Brain microvascular endothelial cell (primary cell): ENCODE data around the gene DENND2C.

Experiments used
- DNase-seq: peaks from one replicate; pipeline ENCODE4 v3.0.0-alpha.2; 2020
- H3K27ac ChIP-seq: fragments of 250-450 bp; sonication (Bioruptor Pico); 2 replicates; pipeline ENCODE4 v1.5.1; 2020; ENCODE audit warnings: mild to moderate bottlenecking, moderate library complexity
- H3K27me3 ChIP-seq: fragments of 250-450 bp; sonication (Bioruptor Pico); replicated peaks from 2 replicates; pipeline ENCODE4 v1.5.1; 2020; ENCODE audit warnings: mild to moderate bottlenecking
- H3K36me3 ChIP-seq: fragments of 250-450 bp; sonication (Bioruptor Pico); replicated peaks from 2 replicates; pipeline ENCODE4 v1.5.1; 2020; ENCODE audit warnings: mild to moderate bottlenecking
- H3K4me3 ChIP-seq: 2 replicates; pipeline ENCODE4 v1.5.1; 2011; ENCODE audit warnings: low read depth, mild to moderate bottlenecking, control low read depth, low read length, moderate library complexity
- CTCF ChIP-seq: IDR thresholded peaks from 2 replicates; pipeline ENCODE4 v1.5.1; 2011; ENCODE audit warnings: low read depth, mild to moderate bottlenecking, moderate library complexity, low read length, control low read depth, inconsistent platforms; ENCODE audit errors: missing control alignments
- in situ Hi-C: cut with HindIII; loops from 2 replicates; pipeline ENCODE4 v1.10.0; 2017; ENCODE audit warnings: low sequenced_read_pairs, low pct_ligation_motif_present

The DENND2C gene

GRCh38 chr1:114594046-114594445, 75.8 kb downstream of the DENND2C start:
- TF ChIP-seq CTCF = no peak

GRCh38 chr1:114589122-114589521, 80.7 kb downstream of the DENND2C start:
- in situ Hi-C loops = no loop called here
- DNase-seq = no peak
- no peak overlapping the region for H3K4me3 ChIP-seq
- no peak for TF ChIP-seq CTCF
- H3K27ac ChIP-seq = no peak overlapping the region
- no peaks in the 10 kb centered on the region for H3K27me3 ChIP-seq
- H3K36me3 ChIP-seq = no peaks in the 10 kb centered on the region

More at GRCh38 chr1:114594046-114594445, 75.8 kb downstream of the DENND2C start:
- in situ Hi-C loops = no loop called here
- Histone ChIP-seq H3K4me3 (no peak overlapping the region), H3K36me3 (no peaks in the 10 kb centered on the region), H3K27me3 (no peaks in the 10 kb centered on the region), H3K27ac (no peak overlapping the region)
- no peak for DNase-seq

DNA sequence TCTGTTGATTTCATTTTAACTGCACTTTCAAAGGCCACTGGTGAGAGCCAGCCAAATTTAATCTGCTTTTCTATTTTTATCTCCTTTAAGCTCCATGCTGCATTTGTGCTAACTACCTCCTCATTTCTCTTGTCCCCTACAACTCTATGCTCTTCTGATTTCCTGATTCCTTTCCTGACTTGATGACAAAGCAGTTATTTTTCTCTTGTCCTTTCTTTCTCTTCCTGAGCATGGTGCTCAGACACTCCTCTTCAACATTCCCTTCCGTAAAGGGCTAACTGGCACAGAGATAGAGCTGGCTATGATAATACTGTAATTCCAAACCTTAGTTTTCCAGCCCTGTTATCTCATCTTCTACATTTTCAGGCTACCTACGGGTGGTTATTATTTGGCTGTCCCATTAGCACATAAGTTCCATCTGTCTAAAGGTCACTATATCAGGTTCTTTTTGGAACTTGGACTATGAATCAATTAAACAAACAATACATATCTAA, 81.6 kb downstream of the DENND2C start:
- in situ Hi-C loops = no loop called here
- no peak for TF ChIP-seq CTCF
- DNase-seq = no peak
- H3K27me3 ChIP-seq = no peaks in the 10 kb centered on the region
- no peak overlapping the region for H3K27ac ChIP-seq
- no peaks in the 10 kb centered on the region for H3K36me3 ChIP-seq
- no peak overlapping the region for H3K4me3 ChIP-seq

- H3K36me3 ChIP-seq = no peaks in the 10 kb centered on the region
- in situ Hi-C loops = no loop called here
- H3K4me3 ChIP-seq = no peak overlapping the region
These were observed 82.5 kb downstream of the DENND2C start for GRCh38 chr1:114587203-114587991.

GRCh38 chr1:114586513-114587047, 83.3 kb downstream of the DENND2C start:
- H3K27ac ChIP-seq = no peak overlapping the region
- H3K36me3 ChIP-seq = no peaks in the 10 kb centered on the region
- TF ChIP-seq CTCF = no peak
- no peak for DNase-seq
- H3K27me3 ChIP-seq = no peaks in the 10 kb centered on the region
- in situ Hi-C loops = no loop called here
- H3K4me3 ChIP-seq = no peak overlapping the region

More at GRCh38 chr1:114587203-114587991, 82.5 kb downstream of the DENND2C start:
- TF ChIP-seq CTCF = no peak
- Histone ChIP-seq H3K27ac (no peak overlapping the region), H3K27me3 (no peaks in the 10 kb centered on the region)
- DNase-seq = no peak
